ENCODE results near the gene FOXC2. TPM values are rescaled to one million over a fixed set of nuclear protein-coding genes. Genes with fewer than 3 reads are reported as not detected.

The FOXC2 gene
- total RNA-seq, 4 donors from 2014 or later, result 0.40 to 1.5 (median 0.50) TPM

GRCh38 chr16:86563469-86564345 lies 2.9 kb upstream of the FOXC2 start:
- Histone ChIP-seq H3K9me3 (no peaks in the 10 kb centered on the region), H3K4me3 (peak overlapping the region in 1 of 2 donors; percentile 12), H3K27ac (no peak overlapping the region), H3K27me3 (peaks cover 98% of the 10 kb centered on the region), H3K36me3 (no peaks in the 10 kb centered on the region), H3K4me1 (peaks cover 0 to 42% (median 4%) of the 10 kb centered on the region in 3 donors)
- peak; percentile 79 for ATAC-seq
- WGBS, 2 donors (ENCODE audit: low coverage in 1 of 2), result 0 to 2% methylated on average over 22 to 26 of the region's 41 CpGs
- TF ChIP-seq CTCF (IDR thresholded peaks at IDR 0.05) (peak; percentile 99 to 100 (median 100)), POLR2A (IDR thresholded peaks at IDR 0.05) (no peak)

GRCh38 chr16:86565181-86565631 lies 1.4 kb upstream of the FOXC2 start:
- no peak overlapping the region for H3K27ac ChIP-seq
- H3K4me1 ChIP-seq, result peaks cover 0 to 43% (median 4%) of the 10 kb centered on the region in 3 donors
- H3K36me3 ChIP-seq, result no peaks in the 10 kb centered on the region
- H3K27me3 ChIP-seq, result peaks cover 98% of the 10 kb centered on the region
- H3K9me3 ChIP-seq, result no peaks in the 10 kb centered on the region
- 57 to 61% methylated on average over 11 to 15 of the region's 16 CpGs for WGBS, 2 donors (ENCODE audit: low coverage in 1 of 2)
- TF ChIP-seq CTCF (IDR thresholded peaks at IDR 0.05), result no peak
- TF ChIP-seq POLR2AphosphoS5 (IDR thresholded peaks at IDR 0.05), result no peak
- TF ChIP-seq EP300 (IDR thresholded peaks at IDR 0.05), result no peak
- TF ChIP-seq POLR2A (IDR thresholded peaks at IDR 0.05), result no peak
- ATAC-seq, result no peak
- no peak overlapping the region for H3K4me3 ChIP-seq

- WGBS, 2 donors (ENCODE audit: low coverage in 1 of 2), result 5 to 14% methylated on average over 12 to 44 of the region's 53 CpGs
- Histone ChIP-seq H3K9me3 (no peaks in the 10 kb centered on the region), H3K27me3 (peaks cover 98% of the 10 kb centered on the region), H3K4me3 (no peak overlapping the region), H3K27ac (no peak overlapping the region), H3K36me3 (no peaks in the 10 kb centered on the region), H3K4me1 (peaks cover 0 to 43% (median 4%) of the 10 kb centered on the region in 3 donors)
- TF ChIP-seq POLR2AphosphoS5 (IDR thresholded peaks at IDR 0.05), result no peak
- no peak for TF ChIP-seq EP300 (IDR thresholded peaks at IDR 0.05)
- TF ChIP-seq POLR2A (IDR thresholded peaks at IDR 0.05), result no peak
- TF ChIP-seq CTCF (IDR thresholded peaks at IDR 0.05), result no peak
- ATAC-seq, result no peak
Observed at GRCh38 chr16:86565644-86566511, 751 bp upstream of the FOXC2 start.

GRCh38 chr16:86566966-86567700 lies 504 bp downstream of the FOXC2 start:
- ATAC-seq, result peak; percentile 44
- no peak for TF ChIP-seq POLR2AphosphoS5 (IDR thresholded peaks at IDR 0.05)
- no peak for TF ChIP-seq EP300 (IDR thresholded peaks at IDR 0.05)
- no peak for TF ChIP-seq CTCF (IDR thresholded peaks at IDR 0.05)
- TF ChIP-seq POLR2A (IDR thresholded peaks at IDR 0.05), result no peak
- Histone ChIP-seq H3K4me1 (peaks cover 0 to 43% (median 4%) of the 10 kb centered on the region in 3 donors), H3K36me3 (no peaks in the 10 kb centered on the region), H3K4me3 (peak overlapping the region in 1 of 2 donors; percentile 42), H3K9me3 (no peaks in the 10 kb centered on the region), H3K27ac (peak overlapping the region in 3 of 4 donors; percentile 40 to 69 (median 66)), H3K27me3 (peaks cover 98% of the 10 kb centered on the region)
- no CpG with 5 or more reads among the region's 88 CpGs for WGBS, 2 donors (ENCODE audit: low coverage in 1 of 2)
